CD14-positive monocyte (primary cell): ENCODE data around the gene GNPNAT1. TPM values are rescaled to one million over a fixed set of nuclear protein-coding genes. Genes with fewer than 3 reads are reported as not detected.

Experiments
- DNase-seq, 3 donors: peaks; one replicate each; pipeline ENCODE4 v3.0.0-alpha.2; 2011 to 2022
- H2AFZ ChIP-seq: 2 replicates; pipeline ENCODE4 v1.6.0; 2012; ENCODE audit warnings: mild to moderate bottlenecking, low read depth, low read length, inconsistent platforms; ENCODE audit not compliant: insufficient read depth, poor library complexity, severe bottlenecking
- H3K27ac ChIP-seq, 2 donors: 1 replicate in 1 of 2; 2 replicates in 1 of 2; pipeline ENCODE4 v1.5.1; 2012 to 2013; ENCODE audit warnings: low read length in 2 of 2, control low read depth in 1 of 2, inconsistent platforms in 1 of 2, low read depth in 1 of 2, mild to moderate bottlenecking in 1 of 2
- H3K27me3 ChIP-seq, 2 donors: one replicate each; pipeline versions ENCODE4 v1.6.0 to v1.6.1; 2011 to 2013; ENCODE audit warnings: low read length in 2 of 2; ENCODE audit not compliant: control insufficient read depth in 2 of 2, insufficient read depth in 2 of 2
- H3K36me3 ChIP-seq, 2 donors: replicated peaks in 1 of 2; 1 replicate in 1 of 2; 2 replicates in 1 of 2; pipeline versions ENCODE4 v1.5.1 to v1.6.1; 2012 to 2013; ENCODE audit warnings: low read length in 2 of 2, control low read depth in 1 of 2, inconsistent platforms in 1 of 2, mild to moderate bottlenecking in 1 of 2; ENCODE audit not compliant: insufficient read depth in 2 of 2, control insufficient read depth in 1 of 2
- H3K4me1 ChIP-seq, 2 donors: 1 replicate in 1 of 2; 2 replicates in 1 of 2; pipeline versions ENCODE4 v1.5.1 to v1.6.1; 2012 to 2013; ENCODE audit warnings: low read length in 2 of 2, control low read depth in 1 of 2, inconsistent platforms in 1 of 2, mild to moderate bottlenecking in 1 of 2, moderate library complexity in 1 of 2; ENCODE audit not compliant: insufficient read depth in 2 of 2, control insufficient read depth in 1 of 2
- H3K4me2 ChIP-seq: replicated peaks from 2 replicates; pipeline ENCODE3; 2012; ENCODE audit warnings: low read length, moderate library complexity, mild to moderate bottlenecking; ENCODE audit not compliant: poor library complexity, severe bottlenecking; ENCODE audit errors: extremely low read depth
- H3K4me3 ChIP-seq, 3 experiments: fragments of 200-600 bp in 1 of 3; sonication (generic) in 1 of 3; replicated peaks in 1 of 3; 1 replicate in 2 of 3; 2 replicates in 1 of 3; pipeline ENCODE4 v1.5.1; 2011 to 2013; ENCODE audit warnings: low read length in 3 of 3, mild to moderate bottlenecking in 3 of 3, control low read depth in 2 of 3, low read depth in 2 of 3, inconsistent platforms in 1 of 3, moderate library complexity in 1 of 3
- H3K79me2 ChIP-seq: 2 replicates; pipeline ENCODE4 v1.6.0; 2012; ENCODE audit warnings: mild to moderate bottlenecking, control low read depth, inconsistent platforms, low read length, moderate library complexity; ENCODE audit not compliant: insufficient read depth
- H3K9ac ChIP-seq: 2 replicates; pipeline ENCODE4 v1.6.0; 2017; ENCODE audit warnings: low read length, mild to moderate bottlenecking; ENCODE audit not compliant: insufficient read depth, poor library complexity, severe bottlenecking
- H3K9me3 ChIP-seq, 2 donors: replicated peaks in 1 of 2; 1 replicate in 1 of 2; 2 replicates in 1 of 2; pipeline versions ENCODE4 v1.5.1 to v1.6.1; 2012 to 2013; ENCODE audit warnings: low read length in 2 of 2, control low read depth in 1 of 2; ENCODE audit not compliant: control insufficient read depth in 1 of 2, insufficient read depth in 1 of 2
- H4K20me1 ChIP-seq: 2 replicates; pipeline ENCODE4 v1.6.0; 2012; ENCODE audit warnings: mild to moderate bottlenecking, low read length, control low read depth, moderate library complexity; ENCODE audit not compliant: insufficient read depth
- H3K27ac Mint-ChIP-seq, 7 donors: one replicate each; pipeline ENCODE4 v1.8.0; 2020; ENCODE audit warnings: mild to moderate bottlenecking in 7 of 7, mixed read lengths in 7 of 7, moderate library complexity in 6 of 7, inconsistent platforms in 2 of 7
- H3K27me3 Mint-ChIP-seq, 3 donors: one replicate each; pipeline ENCODE4 v1.8.0; 2021 to 2022; ENCODE audit warnings: low read depth in 3 of 3, mild to moderate bottlenecking in 3 of 3, mixed read lengths in 3 of 3, moderate library complexity in 3 of 3, inconsistent platforms in 1 of 3
- H3K36me3 Mint-ChIP-seq, 2 donors: one replicate each; pipeline ENCODE4 v1.8.0; 2020; ENCODE audit warnings: mixed read lengths in 2 of 2, inconsistent platforms in 1 of 2, mild to moderate bottlenecking in 1 of 2
- H3K4me1 Mint-ChIP-seq: one replicate; pipeline ENCODE4 v1.8.0; 2020; ENCODE audit warnings: mild to moderate bottlenecking, mixed read lengths
- H3K4me3 Mint-ChIP-seq, 2 donors: one replicate each; pipeline ENCODE4 v1.8.0; 2020; ENCODE audit warnings: mild to moderate bottlenecking in 2 of 2, mixed read lengths in 2 of 2, moderate library complexity in 1 of 2
- H3K9me3 Mint-ChIP-seq, 7 donors: one replicate each; pipeline ENCODE4 v1.8.0; 2020 to 2022; ENCODE audit warnings: mixed read lengths in 7 of 7, mild to moderate bottlenecking in 6 of 7, moderate library complexity in 6 of 7, inconsistent platforms in 2 of 7
- WGBS: methylation state at CpG from one replicate; pipeline ENCODE4 v1.1.5; 2013; ENCODE audit warnings: missing lambda C conversion rate; ENCODE audit not compliant: insufficient coverage; 5-methylcytosine and 5-hydroxymethylcytosine counted together
- intact Hi-C, 2 donors: fragments of 100-400 bp; cut with micrococcal nuclease; formaldehyde crosslinking; loops; one replicate each; pipeline versions ENCODE4 v1.15.0 to v1.15.1; 2023
- polyA plus RNA-seq, 3 donors: library from polyadenylated mRNA; depleted of rRNA in 1 of 3; unstranded in 2 of 3; stranded (reverse) in 1 of 3; fragments of 300-500 nt in 2 of 3; fragments of >200 nt in 1 of 3; fragmentation: Illumina TruSeq in 2 of 3; gene quantifications; 1 replicate in 2 of 3; 2 replicates in 1 of 3; pipeline ENCODE4 v1.2.3, GENCODE V29; 2012 to 2021
- TF ChIP-seq, protein P1 (sequence below): fragments of 200-600 bp; IDR thresholded peaks from one replicate; pipeline ENCODE4 v1.8.0; 2022; ENCODE audit warnings: antibody characterized with exemption, mild to moderate bottlenecking

Gene GNPNAT1
- polyA plus RNA-seq, 3 donors: 1.1 to 3.1 (median 1.9) TPM

DNA sequence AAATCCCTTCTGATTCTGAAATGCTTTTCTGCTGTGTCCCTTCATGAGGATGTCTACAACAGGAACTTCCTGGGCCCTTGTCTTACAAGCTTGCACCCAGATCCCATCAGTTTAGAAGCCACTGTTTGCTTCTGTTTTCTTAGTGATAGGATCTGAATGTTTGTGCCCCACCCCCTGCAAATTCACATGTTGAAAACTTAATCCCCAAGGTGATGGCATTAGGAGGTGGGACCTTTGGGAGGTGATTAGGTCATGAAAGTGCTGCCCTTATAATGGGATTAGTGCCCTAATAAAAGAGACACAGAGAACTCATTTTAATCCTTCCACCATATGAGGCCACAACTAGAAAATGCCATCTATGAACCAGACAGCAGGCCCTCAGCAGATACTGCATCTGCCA is 36.0 kb upstream of the GNPNAT1 start:
- H2AFZ ChIP-seq: no peak overlapping the region
- no peak for DNase-seq
- Mint-ChIP-seq H3K9me3 (no peaks in the 10 kb centered on the region), H3K36me3 (no peaks in the 10 kb centered on the region), H3K4me3 (no peak overlapping the region), H3K4me1 (no peaks in the 10 kb centered on the region), H3K27ac (no peak overlapping the region), H3K27me3 (peaks cover 4 to 10% (median 6%) of the 10 kb centered on the region in 3 donors)
- no peak overlapping the region for H3K27ac ChIP-seq
- peaks cover 2 to 4% of the 10 kb centered on the region in 2 donors for H3K27me3 ChIP-seq
- H3K4me3 ChIP-seq: no peak overlapping the region
- H3K79me2 ChIP-seq: no peaks in the 10 kb centered on the region
- no peak overlapping the region for H3K4me2 ChIP-seq
- no peaks in the 10 kb centered on the region for H3K9me3 ChIP-seq
- H4K20me1 ChIP-seq: no peaks in the 10 kb centered on the region
- H3K36me3 ChIP-seq: no peaks in the 10 kb centered on the region
- TF ChIP-seq, protein P1, sequence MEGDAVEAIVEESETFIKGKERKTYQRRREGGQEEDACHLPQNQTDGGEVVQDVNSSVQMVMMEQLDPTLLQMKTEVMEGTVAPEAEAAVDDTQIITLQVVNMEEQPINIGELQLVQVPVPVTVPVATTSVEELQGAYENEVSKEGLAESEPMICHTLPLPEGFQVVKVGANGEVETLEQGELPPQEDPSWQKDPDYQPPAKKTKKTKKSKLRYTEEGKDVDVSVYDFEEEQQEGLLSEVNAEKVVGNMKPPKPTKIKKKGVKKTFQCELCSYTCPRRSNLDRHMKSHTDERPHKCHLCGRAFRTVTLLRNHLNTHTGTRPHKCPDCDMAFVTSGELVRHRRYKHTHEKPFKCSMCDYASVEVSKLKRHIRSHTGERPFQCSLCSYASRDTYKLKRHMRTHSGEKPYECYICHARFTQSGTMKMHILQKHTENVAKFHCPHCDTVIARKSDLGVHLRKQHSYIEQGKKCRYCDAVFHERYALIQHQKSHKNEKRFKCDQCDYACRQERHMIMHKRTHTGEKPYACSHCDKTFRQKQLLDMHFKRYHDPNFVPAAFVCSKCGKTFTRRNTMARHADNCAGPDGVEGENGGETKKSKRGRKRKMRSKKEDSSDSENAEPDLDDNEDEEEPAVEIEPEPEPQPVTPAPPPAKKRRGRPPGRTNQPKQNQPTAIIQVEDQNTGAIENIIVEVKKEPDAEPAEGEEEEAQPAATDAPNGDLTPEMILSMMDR: no peak
- H3K9ac ChIP-seq: no peak overlapping the region
- intact Hi-C loops: loop anchor here (2.0 to 10.0 kb wide), 3 partner anchors 135 to 477 kb away; no protein-coding TSS in a partner anchor
- no peaks in the 10 kb centered on the region for H3K4me1 ChIP-seq

DNA sequence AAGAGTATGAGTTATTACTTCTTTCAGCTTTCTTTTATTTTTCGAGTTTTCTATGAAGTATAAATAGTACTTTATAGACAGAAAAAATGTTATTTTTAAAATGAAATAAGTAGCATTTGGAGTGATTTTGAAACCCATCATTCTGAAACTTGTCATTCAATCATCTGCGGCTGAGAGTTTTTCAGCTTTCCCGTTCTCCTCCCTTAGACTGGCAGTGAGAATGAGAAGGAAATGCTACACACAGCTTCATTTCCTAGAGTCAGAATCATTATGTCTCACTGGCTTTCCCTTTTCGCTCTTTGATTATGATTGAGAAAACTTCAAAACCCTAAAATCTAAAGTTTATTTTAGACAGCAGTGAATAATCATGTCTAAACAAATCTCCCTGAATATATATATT is 33.7 kb upstream of the GNPNAT1 start:
- no peaks in the 10 kb centered on the region for H3K36me3 Mint-ChIP-seq
- H3K4me2 ChIP-seq: no peak overlapping the region
- intact Hi-C loops: loop anchor here in 1 of 2 donors (10.0 kb wide), 2 partner anchors 230 to 480 kb away; no protein-coding TSS in a partner anchor

More for the DNA sequence above, 33.7 kb upstream of the GNPNAT1 start:
- TF ChIP-seq, protein P1: no peak
- H3K4me1 ChIP-seq: no peaks in the 10 kb centered on the region
- H3K4me3 ChIP-seq: no peak overlapping the region
- H3K4me1 Mint-ChIP-seq: no peaks in the 10 kb centered on the region
- H3K9ac ChIP-seq: no peak overlapping the region
- H2AFZ ChIP-seq: no peak overlapping the region
- no peaks in the 10 kb centered on the region for H3K9me3 Mint-ChIP-seq
- WGBS: no CpG with 5 or more reads among the region's 4 CpGs
- no peaks in the 10 kb centered on the region for H3K79me2 ChIP-seq
- H3K27me3 ChIP-seq: peaks cover 2 to 4% of the 10 kb centered on the region in 2 donors
- H3K36me3 ChIP-seq: no peaks in the 10 kb centered on the region
- no peaks in the 10 kb centered on the region for H3K9me3 ChIP-seq
- peaks cover 2 to 10% (median 9%) of the 10 kb centered on the region in 3 donors for H3K27me3 Mint-ChIP-seq
- no peaks in the 10 kb centered on the region for H4K20me1 ChIP-seq
- DNase-seq: no peak
- no peak overlapping the region for H3K4me3 Mint-ChIP-seq
- H3K27ac Mint-ChIP-seq: no peak overlapping the region
- H3K27ac ChIP-seq: no peak overlapping the region
